A673 (cell line): ENCODE data around the gene PADI4. TPM values are rescaled to one million over a fixed set of nuclear protein-coding genes. Genes with fewer than 3 reads are reported as not detected.

Experiments
- BruUV-seq: library from RNA; stranded (reverse); fragments of 400-500 nt; replicated peaks from 2 replicates; lab custom pipeline; 2021; lab: Mats Ljungman, UMichigan
- CTCF ChIA-PET: fragments of 300-600 bp; sonication (Branson Sonifier 250); formaldehyde crosslinking; loops from one replicate; lab custom pipeline; 2022; ENCODE audit warnings: antibody characterized with exemption; lab: Charles Lee
- POLR2A ChIA-PET: fragments of 300-600 bp; sonication (Branson Sonifier 250); formaldehyde crosslinking; loops from one replicate; lab custom pipeline; 2022; ENCODE audit warnings: antibody characterized with exemption; ENCODE audit not compliant: low non-redundant PET; lab: Charles Lee
- DNase-seq: peaks from one replicate; pipeline ENCODE4 v3.0.0-alpha.2; 2015; ENCODE audit warnings: low spot score
- H3K27ac ChIP-seq: fragments of 200-600 bp; sonication (generic); 2 replicates; pipeline ENCODE4 v1.5.1; 2016; ENCODE audit warnings: mixed run types, low read depth, mild to moderate bottlenecking, mixed read lengths, antibody characterized with exemption, low read length; ENCODE audit not compliant: poor library complexity, severe bottlenecking
- H3K27me3 ChIP-seq: fragments of 200-600 bp; sonication (generic); replicated peaks from 2 replicates; pipeline ENCODE4 v1.6.1; 2017; ENCODE audit warnings: mixed run types, low read depth, mild to moderate bottlenecking, mixed read lengths, antibody characterized with exemption, low read length; ENCODE audit not compliant: insufficient read depth, poor library complexity
- H3K36me3 ChIP-seq: fragments of 200-600 bp; sonication (generic); 2 replicates; pipeline ENCODE4 v1.6.1; 2016; ENCODE audit warnings: mixed run types, mild to moderate bottlenecking, mixed read lengths, antibody characterized with exemption, low read length; ENCODE audit not compliant: insufficient read depth, poor library complexity, severe bottlenecking
- H3K4me1 ChIP-seq: fragments of 200-600 bp; sonication (generic); 2 replicates; pipeline ENCODE4 v1.6.1; 2017; ENCODE audit warnings: mixed run types, mild to moderate bottlenecking, mixed read lengths, antibody characterized with exemption, low read length; ENCODE audit not compliant: insufficient read depth, poor library complexity, severe bottlenecking
- H3K4me3 ChIP-seq: fragments of 200-600 bp; sonication (generic); 2 replicates; pipeline ENCODE4 v1.5.1; 2016; ENCODE audit warnings: low read depth, mixed run types, mild to moderate bottlenecking, mixed read lengths, low read length; ENCODE audit not compliant: poor library complexity, severe bottlenecking
- H3K9me3 ChIP-seq: fragments of 200-600 bp; sonication (generic); 2 replicates; pipeline ENCODE4 v1.6.1; 2016; ENCODE audit warnings: mixed run types, low read depth, mild to moderate bottlenecking, mixed read lengths, antibody characterized with exemption, low read length; ENCODE audit not compliant: poor library complexity, severe bottlenecking
- EZH2 ChIP-seq: fragments of 200-600 bp; sonication (generic); IDR thresholded peaks from 2 replicates; pipeline ENCODE4 v1.6.1; 2017; ENCODE audit warnings: borderline replicate concordance, low read depth, mild to moderate bottlenecking, mixed read lengths, antibody characterized with exemption, low read length; ENCODE audit not compliant: poor library complexity, severe bottlenecking
- intact Hi-C: fragments of 100-400 bp; cut with micrococcal nuclease; formaldehyde crosslinking; loops from one replicate; pipeline ENCODE4 v1.10.0; 2022; ENCODE audit not compliant: unreplicated experiment
- total RNA-seq: library from RNA; stranded (reverse); gene quantifications from 2 replicates; pipeline ENCODE4 v1.2.3, GENCODE V29; 2021
- TF ChIP-seq, protein P1 (sequence below): fragments of 300-800, 200-600 bp; sonication (generic); conservative IDR thresholded peaks from 2 replicates; pipeline ENCODE4 v1.5.1; 2017; ENCODE audit warnings: low read depth, mild to moderate bottlenecking, antibody characterized with exemption, low read length, moderate library complexity, mixed read lengths

PADI4 gene
- total RNA-seq, 1 experiment from 2014 or later = not detected

- peaks cover 13% of the 10 kb centered on the region for H3K4me1 ChIP-seq
- CTCF ChIA-PET = no interaction called here
- POLR2A ChIA-PET = no interaction called here
- H3K27me3 ChIP-seq = no peaks in the 10 kb centered on the region
- no peaks in the 10 kb centered on the region for H3K9me3 ChIP-seq
- no peak for DNase-seq
- no TSS peak for BruUV-seq
- H3K4me3 ChIP-seq = no peak overlapping the region
- no peaks in the 10 kb centered on the region for H3K36me3 ChIP-seq
- no peak overlapping the region for H3K27ac ChIP-seq
- TF ChIP-seq, protein P1, sequence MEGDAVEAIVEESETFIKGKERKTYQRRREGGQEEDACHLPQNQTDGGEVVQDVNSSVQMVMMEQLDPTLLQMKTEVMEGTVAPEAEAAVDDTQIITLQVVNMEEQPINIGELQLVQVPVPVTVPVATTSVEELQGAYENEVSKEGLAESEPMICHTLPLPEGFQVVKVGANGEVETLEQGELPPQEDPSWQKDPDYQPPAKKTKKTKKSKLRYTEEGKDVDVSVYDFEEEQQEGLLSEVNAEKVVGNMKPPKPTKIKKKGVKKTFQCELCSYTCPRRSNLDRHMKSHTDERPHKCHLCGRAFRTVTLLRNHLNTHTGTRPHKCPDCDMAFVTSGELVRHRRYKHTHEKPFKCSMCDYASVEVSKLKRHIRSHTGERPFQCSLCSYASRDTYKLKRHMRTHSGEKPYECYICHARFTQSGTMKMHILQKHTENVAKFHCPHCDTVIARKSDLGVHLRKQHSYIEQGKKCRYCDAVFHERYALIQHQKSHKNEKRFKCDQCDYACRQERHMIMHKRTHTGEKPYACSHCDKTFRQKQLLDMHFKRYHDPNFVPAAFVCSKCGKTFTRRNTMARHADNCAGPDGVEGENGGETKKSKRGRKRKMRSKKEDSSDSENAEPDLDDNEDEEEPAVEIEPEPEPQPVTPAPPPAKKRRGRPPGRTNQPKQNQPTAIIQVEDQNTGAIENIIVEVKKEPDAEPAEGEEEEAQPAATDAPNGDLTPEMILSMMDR = no peak
- no peak for TF ChIP-seq EZH2
- intact Hi-C loops = loop anchor here (5.0 kb wide), 1 partner anchor 159 kb away; no protein-coding TSS in a partner anchor
Observed at GRCh38 chr1:17286646-17287045, 21.4 kb upstream of the PADI4 start.

DNA sequence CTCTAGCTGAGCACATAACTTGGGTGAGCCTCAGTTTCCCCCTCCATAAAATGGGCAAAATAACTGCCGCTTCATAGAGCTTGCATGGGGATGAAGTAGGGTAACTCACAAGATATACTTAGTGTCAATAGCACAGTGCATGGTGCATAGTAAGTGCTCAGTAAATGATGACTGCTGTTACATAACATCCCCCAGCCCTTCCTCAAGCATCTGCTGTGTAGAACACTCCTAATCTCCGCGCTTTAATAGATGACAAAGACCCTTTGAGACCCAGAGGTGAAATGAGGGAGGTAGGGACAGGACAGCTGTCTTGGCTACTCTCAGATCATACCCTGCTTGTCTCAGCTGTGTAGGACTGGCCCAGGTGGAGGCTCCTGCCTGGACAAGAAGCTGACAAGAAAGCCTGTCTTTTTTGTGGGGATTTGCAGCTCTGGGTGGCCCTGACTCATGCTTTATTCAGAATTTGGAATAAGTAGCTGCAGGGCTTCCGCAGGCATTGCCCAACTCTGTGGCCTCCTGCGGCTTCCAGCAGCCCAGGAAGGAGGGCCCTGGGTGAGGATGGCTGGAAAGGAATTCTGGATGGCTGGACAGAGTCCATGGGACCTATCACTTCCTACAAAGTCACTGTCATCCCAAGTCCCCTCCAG is 20.7 kb upstream of the PADI4 start:
- Histone ChIP-seq H3K4me1 (peaks cover 13% of the 10 kb centered on the region), H3K4me3 (no peak overlapping the region), H3K27me3 (no peaks in the 10 kb centered on the region), H3K27ac (no peak overlapping the region), H3K9me3 (no peaks in the 10 kb centered on the region), H3K36me3 (no peaks in the 10 kb centered on the region)
- peak; percentile 80 for DNase-seq
- ChIA-PET CTCF (no interaction called here), POLR2A (no interaction called here)
- BruUV-seq = no TSS peak
- intact Hi-C loops = loop anchor here (5.0 kb wide), 1 partner anchor 160 kb away; no protein-coding TSS in a partner anchor
- no peak for TF ChIP-seq EZH2
- TF ChIP-seq, protein P1 = no peak

- no peak overlapping the region for H3K4me3 ChIP-seq
- no peaks in the 10 kb centered on the region for H3K9me3 ChIP-seq
- intact Hi-C loops = loop anchor here (5.0 kb wide), 1 partner anchor 162 kb away; no protein-coding TSS in a partner anchor
- no peak overlapping the region for H3K27ac ChIP-seq
- H3K36me3 ChIP-seq = no peaks in the 10 kb centered on the region
- ChIA-PET CTCF (no interaction called here), POLR2A (no interaction called here)
- peak; percentile 31 for DNase-seq
- no peaks in the 10 kb centered on the region for H3K27me3 ChIP-seq
- no TSS peak for BruUV-seq
- H3K4me1 ChIP-seq = peaks cover 13% of the 10 kb centered on the region
- no peak for TF ChIP-seq EZH2
- TF ChIP-seq, protein P1 = no peak
Observed at GRCh38 chr1:17289721-17290120, 18.3 kb upstream of the PADI4 start.
